Measurements from ENCODE around the gene NUMB. TPM values are rescaled to one million over a fixed set of nuclear protein-coding genes. Genes with fewer than 3 reads are reported as not detected.
"Not testable (repeated sequence)": the region's sequence is repeated elsewhere in the genome, so short reads cannot be mapped to it uniquely, and the experiment has no call there.

Gene NUMB
- total RNA-seq, 1 donor from 2014 or later, result 38.9 TPM

GRCh38 chr14:73359445-73359844 is 98.9 kb downstream of the NUMB start:
- DNase-seq, result no peak

- no peak for DNase-seq
Observed at GRCh38 chr14:73358187-73358586, 100.2 kb downstream of the NUMB start.

- DNase-seq, result not testable (repeated sequence)
Observed at GRCh38 chr14:73349091-73349490, 109.3 kb downstream of the NUMB start.

- peak; percentile 60 for DNase-seq
Observed at GRCh38 chr14:73344319-73344718, 114.0 kb downstream of the NUMB start.

- DNase-seq, result no peak
Observed at GRCh38 chr14:73342670-73343069, 115.7 kb downstream of the NUMB start.

- DNase-seq, result no peak
Observed at GRCh38 chr14:73339846-73340595, 118.3 kb downstream of the NUMB start.

GRCh38 chr14:73339206-73339605 is 119.1 kb downstream of the NUMB start:
- DNase-seq, result no peak

- DNase-seq, result no peak
Observed at GRCh38 chr14:73338551-73338950, 119.8 kb downstream of the NUMB start.

GRCh38 chr14:73333031-73333430 is 125.3 kb downstream of the NUMB start:
- DNase-seq, result no peak

- no peak for DNase-seq
Observed at GRCh38 chr14:73325630-73326299, 132.6 kb downstream of the NUMB start.

- no peak for DNase-seq
Observed at GRCh38 chr14:73325063-73325462, 133.3 kb downstream of the NUMB start.

- DNase-seq, result no peak
Observed at GRCh38 chr14:73324533-73324932, 133.8 kb downstream of the NUMB start.

GRCh38 chr14:73323896-73324399 is 134.4 kb downstream of the NUMB start:
- no peak for DNase-seq

- no peak for DNase-seq
Observed at GRCh38 chr14:73313151-73313550, 145.2 kb downstream of the NUMB start.

GRCh38 chr14:73312687-73313086 is 145.7 kb downstream of the NUMB start:
- DNase-seq, result no peak

- no peak for DNase-seq
Observed at GRCh38 chr14:73311708-73312030, 146.7 kb downstream of the NUMB start.

- not testable (repeated sequence) for DNase-seq
Observed at GRCh38 chr14:73309207-73309606, 149.1 kb downstream of the NUMB start.

GRCh38 chr14:73307261-73307660 is 151.1 kb downstream of the NUMB start:
- no peak for DNase-seq

- no peak for DNase-seq
Observed at GRCh38 chr14:73305499-73305898, 152.8 kb downstream of the NUMB start.

GRCh38 chr14:73295198-73295796 is 163.0 kb downstream of the NUMB start:
- peak; percentile 64 for DNase-seq

- no peak for DNase-seq
Observed at GRCh38 chr14:73293782-73294781, 164.3 kb downstream of the NUMB start.

GRCh38 chr14:73290279-73290678 is 168.1 kb downstream of the NUMB start:
- DNase-seq, result no peak

Data from tongue (tissue), 2 donors.